Activated CD8-positive, alpha-beta T cell treated with anti-CD3 and anti-CD28 coated beads, Interleukin-2, amount 10 ng/mL, durations not matched to agents 7 days and 5 days (primary cell): ENCODE measurements around the gene SLX4. TPM values are rescaled to one million over a fixed set of nuclear protein-coding genes. Genes with fewer than 3 reads are reported as not detected.

Experiments used
- ATAC-seq: fragments of 150-1000 bp; cut with Tn5 transposase; one replicate; pipeline ENCODE4 v1.10.0; 2021; ENCODE audit warnings: moderate library complexity
- CTCF ChIA-PET: fragments of 350-600 bp; sonication (Branson Sonifier 250); formaldehyde crosslinking; loops from one replicate; lab custom pipeline; 2021; ENCODE audit warnings: antibody characterized with exemption; lab: Charles Lee
- POLR2A ChIA-PET: fragments of 350-600 bp; sonication (Branson Sonifier 250); formaldehyde crosslinking; loops from one replicate; lab custom pipeline; 2021; ENCODE audit warnings: antibody characterized with exemption; lab: Charles Lee
- DNase-seq: peaks from one replicate; pipeline ENCODE4 v3.0.0-alpha.2; 2020
- H3K27ac Mint-ChIP-seq: one replicate; pipeline ENCODE4 v1.8.0; 2021; ENCODE audit warnings: mild to moderate bottlenecking, mixed read lengths
- H3K27me3 Mint-ChIP-seq: one replicate; pipeline ENCODE4 v1.8.0; 2021; ENCODE audit warnings: low read depth, mixed read lengths
- H3K36me3 Mint-ChIP-seq: one replicate; pipeline ENCODE4 v1.8.0; 2021; ENCODE audit warnings: low read depth, mixed read lengths
- H3K4me1 Mint-ChIP-seq: one replicate; pipeline ENCODE4 v1.8.0; 2021; ENCODE audit warnings: low read depth, mixed read lengths
- H3K4me3 Mint-ChIP-seq: one replicate; pipeline ENCODE4 v1.8.0; 2021; ENCODE audit warnings: mild to moderate bottlenecking, mixed read lengths
- H3K9me3 Mint-ChIP-seq: one replicate; pipeline ENCODE4 v1.8.0; 2022; ENCODE audit warnings: mixed read lengths; ENCODE audit not compliant: insufficient read depth
- total RNA-seq, 2 experiments: library from RNA; stranded (reverse); gene quantifications; one replicate each; pipeline ENCODE4 v1.2.3, GENCODE V29; 2021

The SLX4 gene
- total RNA-seq, 2 experiments from 2014 or later, result 16.3 to 16.5 TPM

- POLR2A ChIA-PET, result no interaction called here
- ATAC-seq, result no peak
Measured at GRCh38 chr16:3651461-3652372, 40.3 kb upstream of the SLX4 start.

GRCh38 chr16:3650631-3651265, 39.3 kb upstream of the SLX4 start:
- Mint-ChIP-seq H3K27ac (no peak overlapping the region), H3K4me3 (no peak overlapping the region), H3K9me3 (no peaks in the 10 kb centered on the region), H3K27me3 (no peaks in the 10 kb centered on the region), H3K36me3 (peaks cover 26% of the 10 kb centered on the region), H3K4me1 (peaks cover 5% of the 10 kb centered on the region)
- ChIA-PET CTCF (interaction anchor here (1.3 kb wide), 1 partner anchor 24 kb away, joined by 6 read pairs; no protein-coding TSS in a partner anchor), POLR2A (no interaction called here)
- DNase-seq (no peak), ATAC-seq (no peak)

More at GRCh38 chr16:3651461-3652372, 40.3 kb upstream of the SLX4 start:
- CTCF ChIA-PET, result no interaction called here
- H3K9me3 Mint-ChIP-seq, result no peaks in the 10 kb centered on the region
- H3K27ac Mint-ChIP-seq, result peak overlapping the region; percentile 40
- DNase-seq, result no peak
- H3K4me1 Mint-ChIP-seq, result peaks cover 5% of the 10 kb centered on the region
- no peaks in the 10 kb centered on the region for H3K27me3 Mint-ChIP-seq
- H3K4me3 Mint-ChIP-seq, result no peak overlapping the region
- peaks cover 24% of the 10 kb centered on the region for H3K36me3 Mint-ChIP-seq

GRCh38 chr16:3646348-3646920, 35.0 kb upstream of the SLX4 start:
- ChIA-PET POLR2A (interaction anchor here (0.6 kb wide), 1 partner anchor 1246 kb away, joined by 3 read pairs; no protein-coding TSS in a partner anchor), CTCF (interaction anchor here (0.8 to 1.2 kb wide), 3 partner anchors 20 to 35 kb away, joined by 3 to 4 read pairs (median 3); partner anchors contain the start of gene SLX4)
- Mint-ChIP-seq H3K9me3 (no peaks in the 10 kb centered on the region), H3K4me3 (no peak overlapping the region), H3K36me3 (peaks cover 17% of the 10 kb centered on the region), H3K27ac (no peak overlapping the region), H3K27me3 (no peaks in the 10 kb centered on the region), H3K4me1 (no peaks in the 10 kb centered on the region)
- no peak for ATAC-seq
- DNase-seq, result no peak

GRCh38 chr16:3645504-3646347, 34.3 kb upstream of the SLX4 start:
- H3K36me3 Mint-ChIP-seq, result peaks cover 21% of the 10 kb centered on the region
- no peak overlapping the region for H3K27ac Mint-ChIP-seq
- no peaks in the 10 kb centered on the region for H3K4me1 Mint-ChIP-seq
- no peaks in the 10 kb centered on the region for H3K27me3 Mint-ChIP-seq
- no peak overlapping the region for H3K4me3 Mint-ChIP-seq
- H3K9me3 Mint-ChIP-seq, result no peaks in the 10 kb centered on the region
- DNase-seq (no peak), ATAC-seq (no peak)
- POLR2A ChIA-PET, result interaction anchor here (0.6 kb wide), 1 partner anchor 1247 kb away, joined by 3 read pairs; no protein-coding TSS in a partner anchor
- CTCF ChIA-PET, result no interaction called here

DNA sequence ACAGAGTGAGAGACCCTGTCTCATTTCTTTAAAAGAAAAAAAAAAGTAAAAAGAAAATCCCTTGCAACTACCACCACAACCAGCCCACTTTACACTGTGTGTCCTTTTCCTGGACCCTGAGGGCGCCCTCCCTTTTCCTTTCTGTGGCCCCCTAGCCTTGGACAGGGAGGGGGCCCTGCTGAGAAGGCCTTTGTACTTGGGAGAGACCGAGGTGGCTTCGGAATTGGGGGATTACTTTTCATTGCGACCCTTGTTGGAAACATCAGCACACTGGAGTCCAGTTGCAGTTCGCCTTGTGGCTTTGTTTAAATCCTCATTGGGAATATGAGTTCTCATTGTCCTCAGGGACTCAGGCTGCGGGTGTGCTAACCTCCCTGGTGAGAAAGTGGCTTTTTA, 33.7 kb upstream of the SLX4 start:
- Mint-ChIP-seq H3K27me3 (no peaks in the 10 kb centered on the region), H3K4me1 (no peaks in the 10 kb centered on the region), H3K36me3 (peaks cover 16% of the 10 kb centered on the region), H3K9me3 (no peaks in the 10 kb centered on the region), H3K27ac (no peak overlapping the region), H3K4me3 (no peak overlapping the region)
- ChIA-PET POLR2A (no interaction called here), CTCF (interaction anchor here (0.5 to 1.2 kb wide), 2 partner anchors 19 to 125 kb away, joined by 3 to 4 read pairs; no protein-coding TSS in a partner anchor)
- DNase-seq (no peak), ATAC-seq (no peak)

GRCh38 chr16:3643095-3643730, 31.8 kb upstream of the SLX4 start:
- no peak overlapping the region for H3K27ac Mint-ChIP-seq
- DNase-seq, result no peak
- peaks cover 21% of the 10 kb centered on the region for H3K36me3 Mint-ChIP-seq
- H3K27me3 Mint-ChIP-seq, result no peaks in the 10 kb centered on the region
- no peak for ATAC-seq
- ChIA-PET POLR2A (no interaction called here), CTCF (no interaction called here)
- H3K9me3 Mint-ChIP-seq, result no peaks in the 10 kb centered on the region
- H3K4me1 Mint-ChIP-seq, result peaks cover 4% of the 10 kb centered on the region
- H3K4me3 Mint-ChIP-seq, result no peak overlapping the region

DNA sequence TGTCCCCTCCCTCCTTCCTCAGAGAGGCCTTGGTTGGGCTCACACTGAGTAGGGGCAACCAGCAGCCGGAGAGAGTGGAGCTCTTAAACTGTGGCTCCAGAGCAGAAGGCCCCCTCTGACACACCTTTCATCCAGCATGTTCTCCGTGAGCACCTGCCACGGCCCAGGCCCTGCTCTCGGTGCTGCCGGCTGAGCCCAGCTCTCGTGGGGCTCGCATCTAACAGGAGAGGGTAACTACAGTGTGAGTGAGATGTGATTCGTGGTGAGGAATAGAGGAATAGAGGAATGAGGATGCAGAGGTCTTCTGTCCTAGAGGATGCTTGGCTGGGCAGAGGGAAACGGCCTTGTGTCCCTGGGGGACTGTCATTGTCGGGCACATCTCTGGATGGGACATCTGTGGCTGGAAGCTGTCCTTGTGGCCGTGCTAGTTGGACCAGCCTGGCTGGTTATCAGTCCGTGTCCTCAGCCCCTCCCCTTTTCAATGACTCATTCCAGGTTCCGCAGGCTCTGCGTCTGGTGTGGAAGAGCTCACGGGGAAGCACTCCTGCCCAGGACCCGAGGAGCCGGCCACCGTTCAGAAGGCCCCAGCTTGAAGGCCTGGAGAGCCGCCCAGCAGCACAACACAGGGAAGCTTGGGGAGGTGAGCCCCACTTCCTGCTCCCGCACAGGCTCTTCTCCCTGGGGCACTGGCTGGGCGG, 31.1 kb upstream of the SLX4 start:
- H3K9me3 Mint-ChIP-seq, result no peaks in the 10 kb centered on the region
- H3K4me3 Mint-ChIP-seq, result no peak overlapping the region
- no peaks in the 10 kb centered on the region for H3K27me3 Mint-ChIP-seq
- peaks cover 10% of the 10 kb centered on the region for H3K4me1 Mint-ChIP-seq
- CTCF ChIA-PET, result no interaction called here
- DNase-seq (no peak), ATAC-seq (no peak)
- POLR2A ChIA-PET, result no interaction called here
- H3K36me3 Mint-ChIP-seq, result peaks cover 21% of the 10 kb centered on the region
- H3K27ac Mint-ChIP-seq, result no peak overlapping the region

DNA sequence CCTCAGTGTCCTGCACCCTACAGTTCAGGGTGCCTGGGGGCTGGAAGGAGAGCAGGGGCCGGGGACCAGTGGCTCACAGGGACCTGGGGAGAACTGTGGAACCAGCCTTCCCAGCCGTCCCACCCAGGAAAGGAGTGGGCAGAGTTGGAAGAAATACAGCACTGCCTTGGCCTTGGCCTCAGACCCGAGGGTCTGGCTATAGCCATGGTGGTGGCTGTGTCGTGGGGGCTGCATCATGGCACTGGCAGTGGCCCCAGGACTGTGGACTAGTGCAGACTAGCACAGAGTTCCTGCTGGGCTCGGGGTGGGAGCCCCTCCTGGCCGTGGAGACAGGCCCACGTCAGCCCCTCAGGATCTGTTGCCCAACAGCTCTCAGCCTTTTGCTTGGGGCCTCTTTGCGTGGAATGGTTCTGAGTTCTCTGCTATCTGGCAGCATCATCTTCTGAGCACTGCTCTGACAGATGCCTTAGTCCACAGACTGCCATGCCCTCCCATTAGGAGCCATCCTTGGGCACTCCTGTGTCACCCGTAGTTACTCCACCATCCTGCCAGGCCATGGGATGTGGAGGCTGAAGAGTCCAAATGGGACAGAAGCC, 30.5 kb upstream of the SLX4 start:
- Mint-ChIP-seq H3K4me3 (no peak overlapping the region), H3K36me3 (peaks cover 21% of the 10 kb centered on the region), H3K27me3 (no peaks in the 10 kb centered on the region), H3K27ac (no peak overlapping the region), H3K4me1 (peaks cover 17% of the 10 kb centered on the region), H3K9me3 (no peaks in the 10 kb centered on the region)
- CTCF ChIA-PET, result no interaction called here
- no peak for ATAC-seq
- POLR2A ChIA-PET, result no interaction called here
- DNase-seq, result no peak

DNA sequence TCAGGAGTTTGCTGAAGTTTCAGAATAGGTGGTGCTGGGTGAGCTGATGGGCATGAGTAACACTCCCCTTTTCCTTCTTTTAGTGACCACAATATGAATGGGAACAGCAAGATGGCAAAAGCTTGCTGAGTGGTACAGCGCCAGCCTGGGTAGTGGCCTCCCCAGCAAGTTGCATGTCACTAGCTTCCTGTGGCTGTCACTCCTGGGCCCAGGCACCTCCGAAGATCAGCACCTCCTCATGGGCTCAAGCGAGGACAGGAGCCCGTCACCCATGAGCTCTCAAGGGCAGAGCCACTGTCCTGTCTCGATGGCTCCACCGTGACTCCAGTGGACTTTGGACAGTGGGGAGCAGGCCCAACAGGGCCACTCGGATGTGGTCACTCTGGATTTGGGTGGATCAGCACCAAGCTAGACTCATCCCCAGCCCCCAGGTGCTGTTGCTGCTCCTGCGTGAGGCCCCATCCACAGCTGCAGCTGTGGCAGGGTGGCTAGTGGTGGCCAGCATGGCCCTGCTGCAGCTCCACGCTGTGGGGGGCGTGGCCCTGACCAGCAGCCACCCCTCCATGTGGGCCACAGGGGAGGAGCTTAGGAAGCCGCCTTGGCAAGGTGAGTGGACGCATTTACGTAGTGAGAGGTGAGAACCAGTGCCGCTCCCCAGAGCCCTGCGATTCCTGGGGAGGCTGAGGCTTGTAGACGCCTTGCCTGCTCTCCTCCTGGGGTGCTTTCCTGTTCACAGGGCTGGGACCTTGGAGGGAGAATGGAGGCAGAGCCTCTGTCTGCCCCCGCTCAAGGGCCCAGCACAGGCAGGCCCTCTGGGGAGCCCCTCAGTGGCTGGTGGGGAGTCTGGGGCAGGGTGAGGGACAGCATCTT, 29.5 kb upstream of the SLX4 start:
- Mint-ChIP-seq H3K9me3 (no peaks in the 10 kb centered on the region), H3K4me1 (peaks cover 19% of the 10 kb centered on the region), H3K27me3 (no peaks in the 10 kb centered on the region), H3K36me3 (peaks cover 18% of the 10 kb centered on the region), H3K4me3 (no peak overlapping the region), H3K27ac (no peak overlapping the region)
- ChIA-PET CTCF (interaction anchor here (1.4 kb wide), 1 partner anchor 14 kb away, joined by 4 read pairs; no protein-coding TSS in a partner anchor), POLR2A (interaction anchor here (1.0 to 1.8 kb wide), 2 partner anchors 29 to 30 kb away, joined by 3 read pairs; partner anchors contain the start of gene SLX4)
- no peak for DNase-seq
- no peak for ATAC-seq
